ACC112 (cell line): ENCODE data around the gene ARHGAP5.

Experiments used
- H2AFZ ChIP-seq: fragments of 200-600 bp; sonication (generic); one replicate; pipeline ENCODE4 v1.6.0; 2017; ENCODE audit warnings: antibody characterized with exemption, low read length; ENCODE audit not compliant: unreplicated experiment
- H3K27ac ChIP-seq: fragments of 200-600 bp; sonication (generic); 2 replicates; pipeline ENCODE4 v1.5.1; 2014; ENCODE audit warnings: low read depth, mild to moderate bottlenecking, antibody characterized with exemption, low read length, moderate library complexity
- H3K27me3 ChIP-seq: fragments of 200-600 bp; sonication (generic); 2 replicates; pipeline ENCODE4 v1.6.1; 2014; ENCODE audit warnings: mild to moderate bottlenecking, antibody characterized with exemption, low read length, moderate library complexity, mixed read lengths; ENCODE audit not compliant: insufficient read depth
- H3K36me3 ChIP-seq: fragments of 200-600 bp; sonication (generic); 2 replicates; pipeline ENCODE4 v1.6.1; 2016; ENCODE audit warnings: mild to moderate bottlenecking, antibody characterized with exemption, low read length, moderate library complexity, mixed read lengths; ENCODE audit not compliant: insufficient read depth
- H3K4me1 ChIP-seq: fragments of 200-600 bp; sonication (generic); one replicate; pipeline ENCODE4 v1.6.1; 2016; ENCODE audit warnings: low read length, mixed read lengths; ENCODE audit not compliant: insufficient read depth, unreplicated experiment, control insufficient read depth
- H3K4me3 ChIP-seq: fragments of 200-600 bp; sonication (generic); 2 replicates; pipeline ENCODE4 v1.5.1; 2014; ENCODE audit warnings: mild to moderate bottlenecking, low read depth, low read length
- H3K79me2 ChIP-seq: fragments of 200-600 bp; sonication (generic); one replicate; pipeline ENCODE4 v1.6.0; 2016; ENCODE audit warnings: low read length; ENCODE audit not compliant: control insufficient read depth, unreplicated experiment, insufficient read depth

The ARHGAP5 gene

DNA sequence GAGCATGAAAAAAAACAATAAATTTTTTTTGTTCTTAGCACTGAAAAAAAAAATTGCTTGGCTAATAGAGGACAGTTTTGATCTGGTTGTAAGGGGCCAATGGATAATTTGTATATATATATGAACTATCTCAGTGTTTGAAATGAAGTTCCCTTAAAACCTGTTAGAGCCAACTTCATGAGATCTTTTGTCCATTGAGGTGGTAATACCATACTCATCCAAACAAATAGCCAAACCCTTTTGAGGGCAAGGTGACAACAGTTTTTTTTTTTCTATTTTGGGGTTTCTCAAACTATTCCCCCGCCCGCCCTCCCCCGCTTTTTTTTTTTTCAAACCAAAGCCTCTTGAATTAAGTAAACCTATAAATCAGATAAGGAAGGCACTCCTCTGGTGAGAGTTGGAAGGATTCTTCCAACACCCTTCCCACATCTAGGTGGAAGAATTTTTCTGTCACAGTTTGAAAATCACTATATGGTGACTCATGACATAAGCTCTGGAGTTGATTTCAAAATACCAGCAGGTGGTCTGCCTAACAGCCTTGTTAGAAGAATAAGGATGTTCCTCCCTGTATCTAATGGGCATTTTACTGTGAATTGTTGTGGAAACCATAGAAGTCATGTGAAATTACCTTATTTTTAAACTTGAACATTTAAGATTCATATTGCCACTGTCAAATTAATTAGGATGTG, 10.2 kb downstream of the ARHGAP5 start:
- Histone ChIP-seq H3K36me3 (peaks cover 20% of the 10 kb centered on the region), H3K4me1 (peaks cover 14% of the 10 kb centered on the region), H2AFZ (no peak overlapping the region), H3K27me3 (no peaks in the 10 kb centered on the region), H3K79me2 (peaks cover 70% of the 10 kb centered on the region), H3K27ac (no peak overlapping the region), H3K4me3 (no peak overlapping the region)

DNA sequence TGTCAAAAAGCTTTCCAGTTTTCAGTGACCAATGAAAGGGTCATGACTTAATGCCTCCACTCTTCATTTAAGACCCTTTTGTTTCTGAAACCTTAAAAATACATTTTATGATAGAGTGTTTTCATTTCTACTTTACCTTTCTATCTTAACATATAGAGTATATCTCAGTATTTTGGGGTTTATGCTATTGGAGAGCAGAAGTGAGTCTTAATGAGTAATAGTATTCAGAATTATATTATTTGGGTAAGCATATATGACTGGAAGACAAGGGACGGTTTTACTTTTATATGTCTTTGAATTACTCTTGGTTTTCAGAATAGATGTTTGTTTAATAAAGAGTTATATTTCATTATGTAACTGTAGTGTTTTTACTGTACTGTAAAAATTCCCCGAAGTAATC, 10.8 kb downstream of the ARHGAP5 start:
- Histone ChIP-seq H3K36me3 (peaks cover 25% of the 10 kb centered on the region), H3K27ac (no peak overlapping the region), H3K4me1 (peaks cover 14% of the 10 kb centered on the region), H3K79me2 (peaks cover 64% of the 10 kb centered on the region), H2AFZ (no peak overlapping the region), H3K4me3 (no peak overlapping the region), H3K27me3 (no peaks in the 10 kb centered on the region)

DNA sequence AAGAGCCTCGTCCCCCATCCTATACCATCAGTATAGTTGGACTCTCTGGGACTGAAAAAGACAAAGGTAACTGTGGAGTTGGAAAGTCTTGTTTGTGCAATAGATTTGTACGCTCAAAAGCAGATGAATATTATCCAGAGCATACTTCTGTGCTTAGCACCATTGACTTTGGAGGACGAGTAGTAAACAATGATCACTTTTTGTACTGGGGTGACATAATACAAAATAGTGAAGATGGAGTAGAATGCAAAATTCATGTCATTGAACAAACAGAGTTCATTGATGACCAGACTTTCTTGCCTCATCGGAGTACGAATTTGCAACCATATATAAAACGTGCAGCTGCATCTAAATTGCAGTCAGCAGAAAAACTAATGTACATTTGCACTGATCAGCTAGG, 13.6 kb downstream of the ARHGAP5 start:
- Histone ChIP-seq H3K4me1 (peaks cover 6% of the 10 kb centered on the region), H3K27me3 (no peaks in the 10 kb centered on the region), H3K79me2 (peaks cover 38% of the 10 kb centered on the region), H3K36me3 (peaks cover 28% of the 10 kb centered on the region), H3K4me3 (no peak overlapping the region), H3K27ac (no peak overlapping the region), H2AFZ (no peak overlapping the region)

DNA sequence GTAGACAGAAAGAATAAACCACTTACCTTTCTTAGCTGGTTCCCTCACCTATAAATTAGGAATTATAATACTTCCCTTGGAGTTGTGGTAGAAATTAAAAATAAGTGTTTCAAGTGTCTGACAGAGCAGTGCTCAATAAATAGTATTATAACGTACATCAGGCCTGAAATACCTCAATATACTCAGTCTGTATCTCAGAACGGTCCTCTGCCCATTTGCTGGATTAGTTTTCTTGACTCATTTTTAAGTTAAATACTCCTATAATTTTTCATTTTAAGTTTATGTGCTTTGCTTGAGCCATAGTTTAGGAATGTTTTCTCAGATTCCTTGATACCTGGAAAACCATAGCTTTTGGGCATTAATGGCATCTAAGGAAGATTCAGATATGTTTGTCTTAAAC, 22.4 kb downstream of the ARHGAP5 start:
- Histone ChIP-seq H3K36me3 (peaks cover 3% of the 10 kb centered on the region; the same call in 1 of the 2 replicates), H3K27me3 (no peaks in the 10 kb centered on the region), H3K79me2 (peaks cover 37% of the 10 kb centered on the region), H3K4me1 (no peaks in the 10 kb centered on the region), H3K4me3 (no peak overlapping the region), H2AFZ (no peak overlapping the region), H3K27ac (no peak overlapping the region)

DNA sequence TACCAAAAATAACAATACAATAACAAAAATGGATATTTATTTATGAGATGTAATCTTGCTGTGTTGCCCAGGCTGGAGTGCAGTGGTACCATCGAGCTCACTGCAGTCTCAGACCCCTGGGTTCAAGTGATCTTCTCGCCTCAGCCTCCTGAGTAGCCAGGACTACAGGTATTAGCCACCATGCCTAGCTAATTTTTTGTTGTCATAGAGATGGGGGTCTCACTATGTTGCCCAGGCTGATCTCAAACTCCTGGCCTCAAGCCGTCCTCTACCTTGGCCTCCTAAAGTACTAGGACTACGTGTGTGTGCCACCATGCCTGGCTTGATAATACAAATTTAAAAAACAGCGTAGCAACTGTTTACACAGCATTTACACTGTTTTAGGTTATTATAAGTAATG, 23.1 kb downstream of the ARHGAP5 start:
- Histone ChIP-seq H3K27me3 (no peaks in the 10 kb centered on the region), H3K4me3 (no peak overlapping the region), H3K4me1 (no peaks in the 10 kb centered on the region), H3K36me3 (peaks cover 3% of the 10 kb centered on the region; the same call in 1 of the 2 replicates), H2AFZ (no peak overlapping the region), H3K79me2 (peaks cover 41% of the 10 kb centered on the region), H3K27ac (no peak overlapping the region)

DNA sequence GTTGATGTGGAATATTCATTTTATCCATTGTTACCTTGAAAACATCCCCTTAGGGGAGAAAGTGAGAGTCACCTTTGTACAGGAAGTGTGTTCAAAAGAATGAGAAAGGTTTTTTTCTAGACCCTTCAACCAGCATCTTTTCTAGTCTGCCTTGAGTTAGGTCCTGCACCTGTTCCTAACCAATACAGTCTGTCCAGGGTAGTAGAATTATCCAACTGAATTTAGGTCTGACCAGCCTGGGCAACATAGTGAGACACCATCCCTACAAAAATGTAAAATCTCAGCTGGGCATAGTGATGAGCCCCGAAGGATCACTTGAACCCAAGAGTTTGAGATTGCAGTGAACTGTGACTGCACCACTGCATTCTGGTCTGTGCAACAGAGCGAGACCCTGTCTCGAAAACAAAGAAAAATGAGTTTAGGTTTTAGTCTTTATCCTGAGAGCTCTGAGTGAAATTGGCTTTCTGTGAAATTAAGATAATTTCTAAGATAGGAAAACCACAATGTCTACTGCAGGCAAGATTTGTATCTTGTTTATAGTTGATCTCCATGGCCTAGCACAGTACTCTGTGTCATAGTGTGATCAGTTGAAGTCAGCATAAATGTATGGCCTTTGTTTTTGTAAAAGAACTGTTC, 25.2 kb downstream of the ARHGAP5 start:
- peaks cover 10% of the 10 kb centered on the region for H3K36me3 ChIP-seq
- no peaks in the 10 kb centered on the region for H3K4me1 ChIP-seq
- H3K4me3 ChIP-seq: no peak overlapping the region
- no peak overlapping the region for H3K27ac ChIP-seq
- peaks cover 50% of the 10 kb centered on the region for H3K79me2 ChIP-seq
- no peak overlapping the region for H2AFZ ChIP-seq
- no peaks in the 10 kb centered on the region for H3K27me3 ChIP-seq

DNA sequence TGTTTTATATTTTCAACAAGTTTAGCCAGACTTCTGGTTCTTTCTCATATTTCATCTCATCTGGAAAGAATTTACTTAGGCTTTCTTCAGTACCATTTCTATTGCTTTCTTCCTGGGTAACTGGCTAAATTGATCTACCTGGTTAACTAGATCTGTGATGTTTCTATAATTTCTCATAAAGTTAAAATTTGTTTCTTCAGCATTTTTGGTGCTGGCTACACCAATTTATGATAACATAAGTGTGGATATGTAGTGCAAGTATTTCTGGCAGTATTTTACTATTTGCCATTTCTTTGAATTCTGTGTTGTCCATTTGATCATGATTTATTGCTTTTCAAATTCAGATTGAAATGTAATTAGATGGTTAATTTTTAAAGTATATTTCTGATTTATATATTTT, 25.9 kb downstream of the ARHGAP5 start:
- no peak overlapping the region for H3K4me3 ChIP-seq
- H3K36me3 ChIP-seq: peaks cover 10% of the 10 kb centered on the region
- no peaks in the 10 kb centered on the region for H3K27me3 ChIP-seq
- peaks cover 55% of the 10 kb centered on the region for H3K79me2 ChIP-seq
- no peak overlapping the region for H2AFZ ChIP-seq
- no peaks in the 10 kb centered on the region for H3K4me1 ChIP-seq
- no peak overlapping the region for H3K27ac ChIP-seq

DNA sequence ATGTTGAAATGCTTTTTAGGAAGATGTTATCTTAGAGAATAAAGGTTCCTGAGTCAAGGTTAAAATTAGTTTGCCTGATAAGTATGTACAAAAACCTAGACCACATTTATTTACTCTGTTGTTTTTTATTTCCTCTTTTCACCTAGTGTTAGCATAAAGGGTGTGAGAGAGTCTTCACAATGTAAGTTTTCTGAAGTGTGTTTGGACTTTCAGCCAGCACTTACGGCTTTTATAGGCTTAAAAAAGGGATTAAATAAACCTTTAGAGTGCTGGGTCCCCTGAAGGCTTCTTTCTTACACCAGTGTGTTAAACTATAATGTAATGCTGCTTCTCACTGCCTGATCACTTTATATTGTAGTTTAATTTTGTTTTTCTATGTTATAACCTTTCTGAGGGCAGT, 27.2 kb downstream of the ARHGAP5 start:
- Histone ChIP-seq H3K79me2 (peaks cover 61% of the 10 kb centered on the region), H3K36me3 (peaks cover 10% of the 10 kb centered on the region), H3K27me3 (no peaks in the 10 kb centered on the region), H3K4me1 (no peaks in the 10 kb centered on the region), H3K4me3 (no peak overlapping the region), H3K27ac (no peak overlapping the region), H2AFZ (no peak overlapping the region)

DNA sequence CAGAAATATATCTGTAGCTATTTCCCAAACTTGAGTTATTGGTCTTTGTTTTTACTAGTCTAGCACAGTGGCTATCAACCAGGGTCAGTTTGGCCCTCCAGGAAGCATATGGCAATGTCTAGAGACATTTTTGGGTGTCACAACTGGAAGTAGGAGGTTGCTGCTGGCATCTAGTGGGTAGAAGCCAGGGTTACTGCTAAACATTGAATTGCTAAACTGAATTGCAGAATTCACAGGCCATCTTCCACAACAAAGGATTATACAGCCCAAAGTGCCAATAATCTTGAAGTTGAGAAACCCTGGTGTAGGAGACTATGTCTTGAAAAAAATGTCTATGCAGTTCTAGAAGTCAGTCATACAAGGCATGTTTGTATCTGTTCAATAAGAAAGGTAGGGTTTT, 27.7 kb downstream of the ARHGAP5 start:
- H2AFZ ChIP-seq: no peak overlapping the region
- peaks cover 10% of the 10 kb centered on the region for H3K36me3 ChIP-seq
- no peaks in the 10 kb centered on the region for H3K4me1 ChIP-seq
- H3K4me3 ChIP-seq: no peak overlapping the region
- H3K27me3 ChIP-seq: no peaks in the 10 kb centered on the region
- H3K79me2 ChIP-seq: peaks cover 61% of the 10 kb centered on the region
- no peak overlapping the region for H3K27ac ChIP-seq

DNA sequence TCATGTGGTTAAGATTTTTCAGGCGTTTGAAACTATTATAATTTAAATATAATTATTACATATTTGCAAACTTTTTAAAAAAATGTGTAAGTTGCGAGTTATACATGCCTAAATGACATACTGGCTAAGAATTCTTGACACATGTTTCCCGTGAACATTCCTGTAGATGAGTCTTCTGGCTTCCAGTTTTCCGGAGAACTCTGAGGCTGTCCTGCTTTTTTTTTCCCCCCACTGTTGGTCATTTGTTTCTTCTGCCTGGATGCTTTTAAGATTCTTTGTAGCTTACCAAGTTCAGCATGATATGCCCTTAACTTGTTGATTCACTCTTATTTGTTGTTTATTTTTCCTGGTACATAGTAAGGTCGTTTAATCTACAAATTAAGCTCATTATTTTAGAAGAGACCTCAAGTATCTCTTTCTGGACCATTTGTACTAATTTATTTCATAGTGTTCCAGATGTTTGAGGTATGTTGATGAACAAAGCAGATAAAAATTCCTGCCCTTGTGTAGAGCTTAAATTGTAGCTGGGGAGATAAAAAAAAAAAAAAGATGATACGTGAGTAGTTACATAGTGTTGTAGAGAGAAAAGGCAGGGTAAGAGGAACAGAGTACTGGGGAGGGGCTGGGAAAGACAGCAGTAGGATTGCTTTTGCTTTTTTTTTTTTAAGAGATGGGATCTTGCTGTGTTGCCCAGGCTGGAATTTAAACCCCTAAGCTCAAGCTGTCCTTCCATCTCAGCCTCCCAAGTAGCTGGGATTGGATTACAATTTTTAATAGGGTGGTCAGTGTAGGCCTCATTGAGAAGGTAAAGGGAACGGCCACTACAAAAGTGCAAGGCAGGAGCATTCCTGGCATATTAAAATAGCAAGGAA, 32.8 kb downstream of the ARHGAP5 start:
- Histone ChIP-seq H3K27me3 (no peaks in the 10 kb centered on the region), H3K4me1 (no peaks in the 10 kb centered on the region), H3K36me3 (peaks cover 22% of the 10 kb centered on the region), H3K79me2 (peaks cover 62% of the 10 kb centered on the region), H3K4me3 (no peak overlapping the region), H2AFZ (no peak overlapping the region), H3K27ac (peak overlapping the region; percentile 11; the same call in 1 of the 2 replicates)
